Lower leg skin (tissue), 4 donors: ENCODE measurements around the gene ARHGAP27. TPM values are rescaled to one million over a fixed set of nuclear protein-coding genes. Genes with fewer than 3 reads are reported as not detected.

Experiments used
- DNase-seq, 2 donors: peaks; one replicate each; pipeline ENCODE4 v3.0.0-alpha.2; 2019; ENCODE audit warnings: low spot score in 2 of 2
- H3K4me3 ChIP-seq: fragments of 200-600 bp; sonication (generic); 2 replicates; pipeline ENCODE4 v1.5.1; 2017; ENCODE audit warnings: mild to moderate bottlenecking, low read depth; ENCODE audit not compliant: poor library complexity, severe bottlenecking
- POLR2A ChIP-seq, 2 donors: fragments of 450-650 bp; IDR thresholded peaks; one replicate each; pipeline ENCODE4 v1.6.1; 2016 to 2017; ENCODE audit warnings: antibody characterized with exemption in 2 of 2, mild to moderate bottlenecking in 1 of 2, moderate library complexity in 1 of 2
- WGBS, 2 donors: methylation state at CpG; one replicate each; pipeline ENCODE4 v1.1.5; 2018; 5-methylcytosine and 5-hydroxymethylcytosine counted together
- intact Hi-C: fragments of 100-400 bp; cut with DNase I; formaldehyde crosslinking; loops from one replicate; pipeline ENCODE4 v1.15.0; 2023; ENCODE audit warnings: low total_unique reads
- total RNA-seq, 4 donors: library from RNA; depleted of rRNA; stranded (reverse); fragments of >200 nt; gene quantifications; one replicate each; pipeline ENCODE4 v1.1.0, GENCODE V29; 2016
- TF ChIP-seq, protein P1 (sequence below), 3 donors: fragments of 450-650 bp; IDR thresholded peaks; one replicate each; pipeline ENCODE4 v1.5.1; 2016; ENCODE audit warnings: antibody characterized with exemption in 3 of 3, mild to moderate bottlenecking in 3 of 3, moderate library complexity in 2 of 3

The ARHGAP27 gene
- total RNA-seq, 4 donors from 2014 or later: 58.5 to 84.4 (median 68.2) TPM

DNA sequence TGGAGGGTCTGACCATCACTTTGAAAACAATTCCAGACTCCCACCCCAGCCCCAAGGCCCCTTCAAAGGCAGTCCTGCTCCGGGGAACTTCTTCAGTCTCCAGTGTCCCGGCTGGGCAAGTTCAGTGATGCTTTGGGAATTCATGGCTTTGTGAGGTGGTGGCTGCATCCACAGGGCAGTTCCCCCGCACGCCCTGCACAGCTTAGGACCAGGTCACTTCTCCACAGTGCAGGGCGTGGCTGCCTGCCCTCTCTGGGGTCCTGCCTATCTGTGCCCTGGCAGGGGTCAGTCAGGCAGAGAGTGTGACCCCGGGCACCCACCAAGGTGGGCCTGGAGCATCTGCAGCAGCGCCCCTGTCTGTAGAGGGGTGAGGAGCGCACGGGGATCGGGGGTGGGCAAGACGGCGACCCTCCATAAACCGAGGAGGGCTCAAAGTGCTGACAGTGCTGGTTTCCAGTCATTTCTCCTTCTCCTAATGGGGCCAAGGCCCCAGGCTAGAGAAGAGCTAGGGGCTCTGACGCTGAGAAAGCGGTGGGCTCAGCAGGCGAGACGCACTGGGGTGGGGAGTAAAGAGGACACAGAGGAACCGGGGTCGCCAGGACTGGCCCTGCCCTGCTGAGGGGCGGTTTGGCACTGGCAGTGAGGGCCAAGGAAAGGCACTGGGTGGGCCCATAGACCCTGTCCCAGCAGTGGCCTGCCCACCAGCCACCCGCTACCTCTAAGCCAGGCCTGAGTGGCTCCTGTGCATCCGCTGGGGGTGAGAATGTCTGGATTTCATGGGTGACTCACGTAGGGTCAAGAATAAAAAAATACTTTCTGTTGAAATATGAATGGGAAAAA lies 4.2 kb upstream of the ARHGAP27 start:
- H3K4me3 ChIP-seq: no peak overlapping the region
- TF ChIP-seq, protein P1, sequence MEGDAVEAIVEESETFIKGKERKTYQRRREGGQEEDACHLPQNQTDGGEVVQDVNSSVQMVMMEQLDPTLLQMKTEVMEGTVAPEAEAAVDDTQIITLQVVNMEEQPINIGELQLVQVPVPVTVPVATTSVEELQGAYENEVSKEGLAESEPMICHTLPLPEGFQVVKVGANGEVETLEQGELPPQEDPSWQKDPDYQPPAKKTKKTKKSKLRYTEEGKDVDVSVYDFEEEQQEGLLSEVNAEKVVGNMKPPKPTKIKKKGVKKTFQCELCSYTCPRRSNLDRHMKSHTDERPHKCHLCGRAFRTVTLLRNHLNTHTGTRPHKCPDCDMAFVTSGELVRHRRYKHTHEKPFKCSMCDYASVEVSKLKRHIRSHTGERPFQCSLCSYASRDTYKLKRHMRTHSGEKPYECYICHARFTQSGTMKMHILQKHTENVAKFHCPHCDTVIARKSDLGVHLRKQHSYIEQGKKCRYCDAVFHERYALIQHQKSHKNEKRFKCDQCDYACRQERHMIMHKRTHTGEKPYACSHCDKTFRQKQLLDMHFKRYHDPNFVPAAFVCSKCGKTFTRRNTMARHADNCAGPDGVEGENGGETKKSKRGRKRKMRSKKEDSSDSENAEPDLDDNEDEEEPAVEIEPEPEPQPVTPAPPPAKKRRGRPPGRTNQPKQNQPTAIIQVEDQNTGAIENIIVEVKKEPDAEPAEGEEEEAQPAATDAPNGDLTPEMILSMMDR (IDR thresholded peaks at IDR 0.05): no peak
- no peak for TF ChIP-seq POLR2A (IDR thresholded peaks at IDR 0.05)
- 93% methylated on average over 19 of the region's 23 CpGs for WGBS, 2 donors
- intact Hi-C loops: no loop called here
- DNase-seq: no peak

DNA sequence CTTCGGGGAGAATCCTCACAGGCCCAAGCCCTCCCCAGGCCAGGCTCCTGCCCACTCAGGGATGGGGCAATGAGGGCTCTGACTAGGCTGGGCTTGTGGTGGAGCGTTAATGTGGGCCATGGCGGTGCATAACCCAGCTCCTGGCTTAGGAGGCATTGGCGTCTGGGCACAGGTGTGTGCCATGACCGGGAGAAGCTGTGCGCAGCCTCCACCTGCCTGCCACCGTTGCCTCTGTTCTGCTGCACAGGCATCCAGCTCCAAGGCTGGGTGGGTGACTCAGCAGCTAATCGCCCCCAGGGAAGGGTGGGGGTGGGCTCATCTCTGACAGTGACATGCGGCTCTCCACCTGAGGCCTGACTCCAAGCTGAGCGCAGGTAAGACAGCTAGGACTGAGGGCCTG lies 3.5 kb upstream of the ARHGAP27 start:
- no peak for DNase-seq
- no peak overlapping the region for H3K4me3 ChIP-seq
- no peak for TF ChIP-seq POLR2A (IDR thresholded peaks at IDR 0.05)
- TF ChIP-seq, protein P1 (IDR thresholded peaks at IDR 0.05): no peak
- intact Hi-C loops: no loop called here
- 41 to 57% methylated on average over 7 to 8 of the region's 10 CpGs for WGBS, 2 donors

DNA sequence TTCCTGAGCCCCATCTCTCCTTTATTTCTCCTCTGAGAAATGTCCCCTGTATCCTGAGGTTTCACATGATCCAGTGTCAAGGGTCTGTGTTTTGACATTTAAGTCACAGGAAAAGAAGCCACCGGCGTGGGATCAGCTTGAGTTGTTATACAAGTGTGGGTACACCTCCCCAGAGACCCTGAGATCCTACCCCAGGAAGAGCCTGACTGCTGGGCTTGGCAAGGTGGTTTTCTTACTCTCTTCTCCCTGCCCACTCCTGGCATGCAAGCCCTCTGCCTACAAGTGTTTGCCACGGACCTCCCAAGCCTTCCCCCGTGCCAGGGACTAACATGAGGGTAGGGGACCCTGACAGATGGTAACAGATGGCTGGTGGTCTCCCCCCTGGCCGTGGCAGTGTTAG lies 2.8 kb upstream of the ARHGAP27 start:
- intact Hi-C loops: no loop called here
- TF ChIP-seq POLR2A (IDR thresholded peaks at IDR 0.05): no peak
- TF ChIP-seq, protein P1 (IDR thresholded peaks at IDR 0.05): no peak
- no peak overlapping the region for H3K4me3 ChIP-seq
- no peak for DNase-seq
- 80 to 89% methylated on average over 5 of the region's 5 CpGs for WGBS, 2 donors

DNA sequence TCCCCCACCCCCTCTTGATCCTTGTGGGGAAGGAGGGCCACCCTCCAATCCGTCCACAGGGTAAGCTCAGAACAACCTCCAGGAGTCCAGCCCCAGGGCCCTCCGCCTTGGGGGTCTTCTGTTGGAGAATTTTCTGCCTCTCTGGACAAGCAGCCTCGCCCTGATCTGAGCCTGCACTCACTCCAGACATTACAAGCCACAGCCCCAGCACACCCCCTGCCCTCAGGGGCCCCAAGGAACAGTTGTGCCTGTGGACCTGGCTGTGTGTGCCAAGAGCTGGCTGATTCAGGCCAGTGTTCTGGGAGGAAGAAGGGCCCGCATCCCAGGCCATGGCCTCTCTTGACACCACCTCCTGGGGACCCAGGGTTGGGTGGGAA lies 477 bp upstream of the ARHGAP27 start:
- WGBS, 2 donors: 47 to 63% methylated on average over 1 to 4 of the region's 4 CpGs

DNA sequence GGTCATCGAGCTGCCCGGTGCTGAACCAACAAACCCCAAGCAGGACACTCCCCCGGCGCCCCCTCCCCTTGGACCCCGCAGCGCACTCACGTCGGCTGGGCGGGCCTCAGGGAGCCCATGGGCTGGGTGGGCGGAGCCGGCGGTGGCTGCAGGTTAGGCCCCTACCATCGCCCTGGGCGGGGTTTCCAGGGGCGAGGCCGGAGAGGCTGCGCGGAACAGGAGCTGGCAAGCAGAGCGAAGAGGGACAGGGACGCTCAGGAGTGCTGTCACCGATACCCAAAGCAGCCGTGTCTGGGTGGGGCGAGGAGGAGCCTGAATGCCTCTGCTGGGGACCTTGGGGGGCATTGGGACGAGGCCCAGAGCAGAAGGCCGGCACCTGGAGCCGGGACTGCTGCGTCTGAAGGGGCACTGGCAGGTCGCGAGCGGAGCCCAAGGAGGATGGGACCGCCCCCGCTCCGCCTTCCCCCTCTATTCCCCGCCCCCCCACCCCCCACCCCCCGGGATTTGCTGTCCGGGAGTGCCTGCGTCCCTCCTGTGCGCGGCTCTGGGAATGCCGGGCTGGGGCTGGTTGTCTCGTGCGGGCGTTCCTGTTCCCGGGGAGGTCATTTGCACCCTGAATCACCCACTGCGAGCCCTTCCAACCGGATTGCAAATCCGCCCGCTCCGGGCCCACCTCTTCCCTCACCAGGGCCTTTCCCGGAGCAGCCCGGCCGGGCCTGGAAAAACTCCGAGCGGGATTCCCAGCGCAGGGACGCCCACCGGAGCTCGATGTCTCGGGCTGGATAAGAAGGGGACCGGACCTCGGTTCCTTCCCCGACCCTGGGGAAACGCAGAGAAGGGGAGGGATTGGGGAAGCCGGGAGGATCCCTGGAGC lies 902 bp downstream of the ARHGAP27 start:
- intact Hi-C loops: no loop called here
- WGBS, 2 donors: 0 to 1% methylated on average over 37 to 41 of the region's 64 CpGs
- peak; percentile 86 to 96 for DNase-seq
- TF ChIP-seq, protein P1 (IDR thresholded peaks at IDR 0.05): no peak
- no peak for TF ChIP-seq POLR2A (IDR thresholded peaks at IDR 0.05)
- peak overlapping the region; percentile 30 for H3K4me3 ChIP-seq

More for the DNA sequence above, 477 bp upstream of the ARHGAP27 start:
- intact Hi-C loops: no loop called here
- TF ChIP-seq, protein P1 (IDR thresholded peaks at IDR 0.05): no peak
- TF ChIP-seq POLR2A (IDR thresholded peaks at IDR 0.05): no peak
- no peak for DNase-seq
- H3K4me3 ChIP-seq: no peak overlapping the region
